Stimulated activated CD8-positive, alpha-beta memory T cell treated with anti-CD3 and anti-CD28 coated beads, Interleukin-15, amount 100 ng/mL, for 48 hours (primary cell): ENCODE data around the gene ZNF423.
A peak's percentile ranks its signal among the peaks of the same experiment; 100 is the strongest.

Source experiments
- DNase-seq, 2 donors: peaks; one replicate each; pipeline ENCODE4 v3.0.0-alpha.2; 2020; ENCODE audit warnings: low read depth in 2 of 2

Gene ZNF423

GRCh38 chr16:49494891-49495566 lies 360.9 kb downstream of the ZNF423 start:
- DNase-seq: no peak

GRCh38 chr16:49494474-49494873 lies 361.4 kb downstream of the ZNF423 start:
- DNase-seq: no peak

GRCh38 chr16:49493836-49494235 lies 362.1 kb downstream of the ZNF423 start:
- DNase-seq: no peak

- no peak for DNase-seq
These were observed 362.9 kb downstream of the ZNF423 start for GRCh38 chr16:49492896-49493626.

GRCh38 chr16:49491771-49492761 lies 363.8 kb downstream of the ZNF423 start:
- peak; percentile 5 to 14 for DNase-seq

- DNase-seq: no peak
These were observed 364.7 kb downstream of the ZNF423 start for GRCh38 chr16:49491106-49491670.

- DNase-seq: no peak
These were observed 365.6 kb downstream of the ZNF423 start for GRCh38 chr16:49490321-49490705.

GRCh38 chr16:49489686-49490320 lies 366.1 kb downstream of the ZNF423 start:
- no peak for DNase-seq

GRCh38 chr16:49488740-49489525 lies 367.0 kb downstream of the ZNF423 start:
- DNase-seq: no peak

GRCh38 chr16:49488336-49488735 lies 367.6 kb downstream of the ZNF423 start:
- DNase-seq: no peak

GRCh38 chr16:49487746-49488145 lies 368.2 kb downstream of the ZNF423 start:
- no peak for DNase-seq

- no peak for DNase-seq
These were observed 369.5 kb downstream of the ZNF423 start for GRCh38 chr16:49486400-49486799.

GRCh38 chr16:49485663-49486062 lies 370.2 kb downstream of the ZNF423 start:
- no peak for DNase-seq

- no peak for DNase-seq
These were observed 371.0 kb downstream of the ZNF423 start for GRCh38 chr16:49484936-49485335.

GRCh38 chr16:49484451-49484849 lies 371.5 kb downstream of the ZNF423 start:
- DNase-seq: peak in 1 of 2 donors; percentile 13

GRCh38 chr16:49483651-49484450 lies 372.1 kb downstream of the ZNF423 start:
- no peak for DNase-seq

GRCh38 chr16:49483251-49483650 lies 372.7 kb downstream of the ZNF423 start:
- DNase-seq: no peak

GRCh38 chr16:49482690-49483089 lies 373.2 kb downstream of the ZNF423 start:
- no peak for DNase-seq

GRCh38 chr16:49478616-49479015 lies 377.3 kb downstream of the ZNF423 start:
- no peak for DNase-seq

GRCh38 chr16:49478107-49478506 lies 377.8 kb downstream of the ZNF423 start:
- DNase-seq: no peak
